MM.1S (cell line): ENCODE data around the gene ATL1.

Source experiments
- EZH2 ChIP-seq: fragments of 300-600 bp; sonication (generic); optimal IDR thresholded peaks from 2 replicates; pipeline ENCODE3; 2017; ENCODE audit warnings: low read depth, mild to moderate bottlenecking, antibody characterized with exemption, low read length, mixed read lengths
- EZH2phosphoT487 ChIP-seq: fragments of 300-600 bp; sonication (generic); IDR thresholded peaks from 2 replicates; pipeline ENCODE4 v1.6.1; 2018; ENCODE audit warnings: antibody characterized with exemption, low read length
- TF ChIP-seq, protein P1 (sequence below): fragments of 300-600 bp; sonication (generic); IDR thresholded peaks from 2 replicates; pipeline ENCODE4 v1.5.1; 2016; ENCODE audit warnings: antibody characterized with exemption, low read length, mixed read lengths

DNA sequence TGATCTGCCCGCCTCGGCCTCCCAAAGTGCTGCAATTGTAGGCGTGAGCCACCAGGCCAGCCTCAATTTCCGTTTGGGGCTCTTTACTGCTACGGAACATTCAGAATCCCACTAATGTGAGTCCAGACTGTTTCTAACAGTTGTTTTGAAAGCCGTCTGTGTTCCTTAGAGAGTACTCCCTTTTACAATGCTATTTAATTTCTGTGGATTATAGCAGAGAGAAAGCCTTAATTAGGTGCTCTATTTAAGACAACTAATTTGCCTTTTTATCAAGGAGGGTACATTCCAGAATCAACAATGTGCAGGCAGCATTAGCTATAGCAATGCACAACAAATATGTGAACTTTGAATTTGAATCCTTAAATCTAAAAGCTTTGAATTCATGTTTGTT, 110.9 kb downstream of the ATL1 start:
- TF ChIP-seq, protein P1, sequence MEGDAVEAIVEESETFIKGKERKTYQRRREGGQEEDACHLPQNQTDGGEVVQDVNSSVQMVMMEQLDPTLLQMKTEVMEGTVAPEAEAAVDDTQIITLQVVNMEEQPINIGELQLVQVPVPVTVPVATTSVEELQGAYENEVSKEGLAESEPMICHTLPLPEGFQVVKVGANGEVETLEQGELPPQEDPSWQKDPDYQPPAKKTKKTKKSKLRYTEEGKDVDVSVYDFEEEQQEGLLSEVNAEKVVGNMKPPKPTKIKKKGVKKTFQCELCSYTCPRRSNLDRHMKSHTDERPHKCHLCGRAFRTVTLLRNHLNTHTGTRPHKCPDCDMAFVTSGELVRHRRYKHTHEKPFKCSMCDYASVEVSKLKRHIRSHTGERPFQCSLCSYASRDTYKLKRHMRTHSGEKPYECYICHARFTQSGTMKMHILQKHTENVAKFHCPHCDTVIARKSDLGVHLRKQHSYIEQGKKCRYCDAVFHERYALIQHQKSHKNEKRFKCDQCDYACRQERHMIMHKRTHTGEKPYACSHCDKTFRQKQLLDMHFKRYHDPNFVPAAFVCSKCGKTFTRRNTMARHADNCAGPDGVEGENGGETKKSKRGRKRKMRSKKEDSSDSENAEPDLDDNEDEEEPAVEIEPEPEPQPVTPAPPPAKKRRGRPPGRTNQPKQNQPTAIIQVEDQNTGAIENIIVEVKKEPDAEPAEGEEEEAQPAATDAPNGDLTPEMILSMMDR = no peak
- no peak for TF ChIP-seq EZH2
- TF ChIP-seq EZH2phosphoT487 = no peak
